ENCODE measurements around the gene ANKRD13C.

ANKRD13C gene

DNA sequence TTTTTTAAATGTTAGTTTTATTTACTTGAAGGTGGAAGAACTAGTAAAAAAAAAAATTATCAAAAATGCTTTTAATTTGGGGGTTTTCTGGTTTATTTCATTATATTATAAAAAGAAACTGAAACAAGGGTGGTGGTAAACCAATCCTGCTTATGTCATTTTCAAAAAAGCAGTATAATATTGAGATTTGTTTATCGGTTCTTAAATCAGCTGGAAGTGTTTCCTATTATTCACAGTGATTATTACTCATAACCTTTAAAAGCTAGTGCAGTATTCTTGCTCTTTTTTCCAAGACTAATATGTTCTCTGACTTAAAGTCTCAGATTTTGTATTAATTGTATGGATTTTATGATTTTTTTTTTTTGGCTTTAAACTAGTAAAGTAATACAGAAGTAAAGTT, 143.7 kb downstream of the ANKRD13C start:
- Histone ChIP-seq H3K4me1 (ENCODE audit: control insufficient read depth in 5 of 5, insufficient read depth in 5 of 5, low read length in 5 of 5) (peaks cover 3 to 49% (median 31%) of the 10 kb centered on the region in 5 donors), H3K9ac (ENCODE audit: low read length in 5 of 5) (peak overlapping the region in 1 of 5 donors; percentile 6), H3K36me3 (ENCODE audit: control insufficient read depth in 5 of 5, insufficient read depth in 5 of 5, low read length in 5 of 5) (peaks cover 0 to 18% (median 8%) of the 10 kb centered on the region in 5 donors), H3K9me3 (ENCODE audit: control insufficient read depth in 5 of 5, low read length in 5 of 5) (no peaks in the 10 kb centered on the region), H3K4me3 (ENCODE audit: low read depth in 1 of 5, low read length in 5 of 5) (no peak overlapping the region), H3K27me3 (ENCODE audit: control insufficient read depth in 5 of 5, insufficient read depth in 4 of 5, low read length in 5 of 5) (no peaks in the 10 kb centered on the region), H3K27ac (ENCODE audit: low read depth, low read length) (peak overlapping the region; percentile 49)

Measured in subcutaneous abdominal adipose tissue (tissue), 5 donors.